Renal cortex interstitium (tissue), 11 donors: Measurements from ENCODE around the gene ADAM17. TPM values are rescaled to one million over a fixed set of nuclear protein-coding genes. Genes with fewer than 3 reads are reported as not detected.
"Not testable (repeated sequence)": the region's sequence is repeated elsewhere in the genome, so short reads cannot be mapped to it uniquely, and the experiment has no call there.

Experiments
- DNase-seq, 11 donors: peaks; one replicate each; pipeline ENCODE4 v3.0.0-alpha.2; 2013; ENCODE audit warnings: low read depth in 9 of 11, low spot score in 4 of 11; ENCODE audit errors: extremely low read depth in 1 of 11
- polyA plus RNA-seq, 3 donors: library from polyadenylated mRNA; unstranded; fragments of 120-200 nt; gene quantifications; one replicate each; pipeline ENCODE4 v1.2.1, GENCODE V29; 2013; ENCODE audit not compliant: insufficient read length in 3 of 3

ADAM17 gene
- polyA plus RNA-seq, 3 donors = 38.0 to 45.6 (median 42.1) TPM

- no peak for DNase-seq
Observed at GRCh38 chr2:9578467-9579235, 23.0 kb upstream of the ADAM17 start.

GRCh38 chr2:9574331-9574730 is 18.7 kb upstream of the ADAM17 start:
- no peak for DNase-seq

GRCh38 chr2:9573840-9574239 is 18.2 kb upstream of the ADAM17 start:
- no peak for DNase-seq

- DNase-seq = no peak
Observed at GRCh38 chr2:9573013-9573720, 17.5 kb upstream of the ADAM17 start.

GRCh38 chr2:9570182-9571060 is 14.8 kb upstream of the ADAM17 start:
- DNase-seq = no peak

- no peak for DNase-seq
Observed at GRCh38 chr2:9565436-9566153, 10.0 kb upstream of the ADAM17 start.

GRCh38 chr2:9560628-9561027 is 5.0 kb upstream of the ADAM17 start:
- DNase-seq = no peak

- DNase-seq = no peak
Observed at GRCh38 chr2:9558948-9559381, 3.3 kb upstream of the ADAM17 start.

GRCh38 chr2:9556121-9556743 is 602 bp upstream of the ADAM17 start:
- peak in 10 of 11 donors; percentile 17 to 42 (median 30) for DNase-seq

- DNase-seq = peak in 10 of 11 donors; percentile 25 to 72 (median 52)
Observed at GRCh38 chr2:9554921-9555296, 721 bp downstream of the ADAM17 start.

- DNase-seq = no peak
Observed at GRCh38 chr2:9552219-9553178, 3.1 kb downstream of the ADAM17 start.

GRCh38 chr2:9550859-9551391 is 4.7 kb downstream of the ADAM17 start:
- DNase-seq = not testable (repeated sequence)

GRCh38 chr2:9549420-9549819 is 6.2 kb downstream of the ADAM17 start:
- no peak for DNase-seq

- no peak for DNase-seq
Observed at GRCh38 chr2:9548506-9548905, 7.1 kb downstream of the ADAM17 start.

GRCh38 chr2:9547262-9547991 is 8.2 kb downstream of the ADAM17 start:
- DNase-seq = no peak

- DNase-seq = no peak
Observed at GRCh38 chr2:9545502-9545901, 10.1 kb downstream of the ADAM17 start.

- no peak for DNase-seq
Observed at GRCh38 chr2:9543557-9543956, 12.1 kb downstream of the ADAM17 start.
